NCI-H1694 treated with DMSO at 0.1 percent for 48 hours (cell line): ENCODE results near the gene ANKRD9.

ENCODE experiments used
- DNase-seq: peaks from one replicate; lab custom pipeline; 2025; lab: John Stamatoyannopoulos, UW

Gene ANKRD9

GRCh38 chr14:102512793-102513300 lies 3.3 kb upstream of the ANKRD9 start:
- DNase-seq: no peak

- DNase-seq: no peak
Observed at GRCh38 chr14:102511538-102511937, 2.0 kb upstream of the ANKRD9 start.

GRCh38 chr14:102510616-102511520 lies 1.3 kb upstream of the ANKRD9 start:
- no peak for DNase-seq

GRCh38 chr14:102508774-102509745 lies 516 bp downstream of the ANKRD9 start:
- no peak for DNase-seq

GRCh38 chr14:102508410-102508773 lies 1.2 kb downstream of the ANKRD9 start:
- DNase-seq: no peak

GRCh38 chr14:102507857-102508312 lies 1.7 kb downstream of the ANKRD9 start:
- peak; percentile 24 for DNase-seq

- no peak for DNase-seq
Observed at GRCh38 chr14:102507081-102507856, 2.3 kb downstream of the ANKRD9 start.

GRCh38 chr14:102506626-102506925 lies 3.0 kb downstream of the ANKRD9 start:
- DNase-seq: no peak

GRCh38 chr14:102505775-102506625 lies 3.6 kb downstream of the ANKRD9 start:
- no peak for DNase-seq

GRCh38 chr14:102505000-102505619 lies 4.5 kb downstream of the ANKRD9 start:
- no peak for DNase-seq

GRCh38 chr14:102504328-102504999 lies 5.1 kb downstream of the ANKRD9 start:
- no peak for DNase-seq

GRCh38 chr14:102503641-102504327 lies 5.8 kb downstream of the ANKRD9 start:
- no peak for DNase-seq

GRCh38 chr14:102502571-102502970 lies 7.0 kb downstream of the ANKRD9 start:
- DNase-seq: no peak

- no peak for DNase-seq
Observed at GRCh38 chr14:102501751-102502315, 7.7 kb downstream of the ANKRD9 start.

GRCh38 chr14:102500713-102501112 lies 8.9 kb downstream of the ANKRD9 start:
- DNase-seq: no peak

- no peak for DNase-seq
Observed at GRCh38 chr14:102500158-102500662, 9.4 kb downstream of the ANKRD9 start.

- DNase-seq: no peak
Observed at GRCh38 chr14:102499401-102500157, 10.0 kb downstream of the ANKRD9 start.
